ENCODE results near the gene MORN3. TPM values are rescaled to one million over a fixed set of nuclear protein-coding genes. Genes with fewer than 3 reads are reported as not detected.

Gene MORN3
- total RNA-seq, 3 donors from 2014 or later: 0.29 to 2.0 TPM; not detected in 1

DNA sequence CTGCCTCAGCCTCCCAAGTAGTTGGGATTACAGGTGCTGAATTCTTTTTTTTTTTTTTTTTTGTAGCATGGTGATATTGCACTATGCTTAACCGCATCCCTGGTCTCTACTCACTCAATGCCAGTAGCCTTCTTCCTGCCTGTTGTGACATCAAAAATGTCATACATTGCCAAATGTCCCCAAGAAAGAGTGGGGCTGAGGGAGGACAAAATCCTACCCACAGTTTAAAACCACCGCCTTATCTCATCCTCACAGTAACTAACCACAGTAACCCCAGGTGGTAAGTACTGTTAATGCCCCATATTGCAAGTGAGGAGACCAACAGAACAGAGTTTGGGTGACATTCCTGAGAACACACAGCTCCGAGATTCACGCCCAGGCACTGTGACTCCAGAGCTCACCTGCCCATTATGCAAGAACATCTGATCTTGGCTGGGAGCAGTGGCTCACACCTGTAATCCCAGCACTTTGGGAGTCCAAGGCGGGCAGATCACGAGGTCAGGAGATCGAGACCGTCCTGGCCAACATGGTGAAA lies 19.6 kb downstream of the MORN3 start:
- DNase-seq (ENCODE audit: low spot score in 2 of 2): no peak
- Histone ChIP-seq H3K4me3 (no peak overlapping the region), H3K9me3 (no peaks in the 10 kb centered on the region), H3K36me3 (no peaks in the 10 kb centered on the region), H3K27ac (no peak overlapping the region), H3K4me1 (no peaks in the 10 kb centered on the region), H3K27me3 (no peaks in the 10 kb centered on the region)
- TF ChIP-seq, protein P1, sequence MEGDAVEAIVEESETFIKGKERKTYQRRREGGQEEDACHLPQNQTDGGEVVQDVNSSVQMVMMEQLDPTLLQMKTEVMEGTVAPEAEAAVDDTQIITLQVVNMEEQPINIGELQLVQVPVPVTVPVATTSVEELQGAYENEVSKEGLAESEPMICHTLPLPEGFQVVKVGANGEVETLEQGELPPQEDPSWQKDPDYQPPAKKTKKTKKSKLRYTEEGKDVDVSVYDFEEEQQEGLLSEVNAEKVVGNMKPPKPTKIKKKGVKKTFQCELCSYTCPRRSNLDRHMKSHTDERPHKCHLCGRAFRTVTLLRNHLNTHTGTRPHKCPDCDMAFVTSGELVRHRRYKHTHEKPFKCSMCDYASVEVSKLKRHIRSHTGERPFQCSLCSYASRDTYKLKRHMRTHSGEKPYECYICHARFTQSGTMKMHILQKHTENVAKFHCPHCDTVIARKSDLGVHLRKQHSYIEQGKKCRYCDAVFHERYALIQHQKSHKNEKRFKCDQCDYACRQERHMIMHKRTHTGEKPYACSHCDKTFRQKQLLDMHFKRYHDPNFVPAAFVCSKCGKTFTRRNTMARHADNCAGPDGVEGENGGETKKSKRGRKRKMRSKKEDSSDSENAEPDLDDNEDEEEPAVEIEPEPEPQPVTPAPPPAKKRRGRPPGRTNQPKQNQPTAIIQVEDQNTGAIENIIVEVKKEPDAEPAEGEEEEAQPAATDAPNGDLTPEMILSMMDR (IDR thresholded peaks at IDR 0.05): no peak
- no peak for TF ChIP-seq POLR2A (IDR thresholded peaks at IDR 0.05)
- TF ChIP-seq POLR2AphosphoS5 (IDR thresholded peaks at IDR 0.05): no peak
- intact Hi-C loops (cut with DNase I; ENCODE audit: low total_unique reads): no loop called here

DNA sequence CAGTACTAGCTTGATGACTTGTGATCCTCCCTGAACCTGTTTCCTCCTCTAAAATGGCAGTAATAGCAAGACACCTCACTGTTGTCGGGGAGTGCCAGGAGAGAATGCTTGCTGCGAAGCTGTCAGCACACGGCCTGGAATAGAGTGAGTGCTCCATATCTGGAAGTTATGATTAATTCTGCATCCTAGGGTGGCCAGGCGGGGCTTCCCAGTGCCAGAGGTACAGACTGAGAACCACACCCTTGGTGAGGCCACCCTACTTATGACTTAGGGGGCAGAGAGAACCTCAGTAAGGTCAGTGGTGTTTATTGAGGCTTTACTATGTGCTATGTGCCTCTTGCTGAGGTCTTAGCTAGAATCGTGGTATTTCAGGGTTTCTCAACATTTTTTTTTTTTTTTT lies 20.1 kb downstream of the MORN3 start:
- no peaks in the 10 kb centered on the region for H3K36me3 ChIP-seq
- no peak for DNase-seq (ENCODE audit: low spot score in 2 of 2)
- no peaks in the 10 kb centered on the region for H3K9me3 ChIP-seq
- intact Hi-C loops (cut with DNase I; ENCODE audit: low total_unique reads): no loop called here
- H3K27ac ChIP-seq: no peak overlapping the region
- H3K27me3 ChIP-seq: no peaks in the 10 kb centered on the region
- H3K4me3 ChIP-seq: no peak overlapping the region
- TF ChIP-seq, protein P1 (IDR thresholded peaks at IDR 0.05): no peak
- no peak for TF ChIP-seq POLR2A (IDR thresholded peaks at IDR 0.05)
- no peak for TF ChIP-seq POLR2AphosphoS5 (IDR thresholded peaks at IDR 0.05)
- no peaks in the 10 kb centered on the region for H3K4me1 ChIP-seq

DNA sequence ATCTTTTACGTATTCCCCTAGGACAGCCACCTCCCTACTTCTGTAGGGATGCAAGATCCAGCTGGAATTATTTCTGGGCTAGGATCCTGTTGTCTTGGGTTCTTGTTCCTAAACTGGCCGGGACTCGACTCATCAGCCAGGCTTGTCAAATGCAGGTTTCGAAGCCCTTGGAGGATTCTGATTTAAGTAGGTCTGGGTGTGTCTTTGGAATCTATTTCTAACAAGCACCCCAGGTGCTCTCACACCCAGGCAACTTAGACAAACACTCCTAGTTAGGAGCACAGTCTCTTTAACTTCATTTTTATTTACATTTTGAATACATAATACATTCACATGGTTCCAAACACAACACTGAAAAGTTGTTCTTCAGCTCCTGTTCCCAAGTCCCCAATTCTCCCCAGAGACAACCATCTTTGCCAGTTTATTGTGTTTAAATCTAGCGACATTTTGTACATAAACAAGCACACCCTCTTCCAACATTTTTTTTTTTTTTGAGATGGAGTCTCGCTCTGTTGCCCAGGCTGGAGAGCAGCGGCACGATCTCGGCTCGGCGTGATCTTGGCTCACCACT lies 20.9 kb downstream of the MORN3 start:
- intact Hi-C loops (cut with DNase I; ENCODE audit: low total_unique reads): no loop called here
- no peak overlapping the region for H3K4me3 ChIP-seq
- H3K9me3 ChIP-seq: no peaks in the 10 kb centered on the region
- no peak for DNase-seq (ENCODE audit: low spot score in 2 of 2)
- no peaks in the 10 kb centered on the region for H3K27me3 ChIP-seq
- TF ChIP-seq POLR2A (IDR thresholded peaks at IDR 0.05) (no peak), POLR2AphosphoS5 (IDR thresholded peaks at IDR 0.05) (no peak)
- TF ChIP-seq, protein P1 (IDR thresholded peaks at IDR 0.05): no peak
- H3K27ac ChIP-seq: no peak overlapping the region
- H3K36me3 ChIP-seq: no peaks in the 10 kb centered on the region
- H3K4me1 ChIP-seq: no peaks in the 10 kb centered on the region

DNA sequence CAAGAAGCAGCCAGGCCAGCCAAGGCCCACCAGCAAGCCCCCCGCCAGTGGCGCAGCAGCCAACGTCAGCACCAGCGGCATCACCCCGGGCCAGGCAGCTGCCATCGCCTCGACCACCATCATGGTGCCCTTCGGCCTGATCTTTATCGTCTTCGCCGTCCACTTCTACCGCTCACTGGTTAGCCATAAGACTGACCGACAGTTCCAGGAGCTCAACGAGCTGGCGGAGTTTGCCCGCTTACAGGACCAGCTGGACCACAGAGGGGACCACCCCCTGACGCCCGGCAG lies 28.2 kb downstream of the MORN3 start:
- H3K9me3 ChIP-seq: no peaks in the 10 kb centered on the region
- H3K27me3 ChIP-seq: no peaks in the 10 kb centered on the region

More for the DNA sequence above, 28.2 kb downstream of the MORN3 start:
- H3K4me1 ChIP-seq: no peaks in the 10 kb centered on the region
- intact Hi-C loops (cut with DNase I; ENCODE audit: low total_unique reads): no loop called here
- no peak for DNase-seq (ENCODE audit: low spot score in 2 of 2)
- H3K36me3 ChIP-seq: no peaks in the 10 kb centered on the region
- H3K4me3 ChIP-seq: no peak overlapping the region
- no peak overlapping the region for H3K27ac ChIP-seq
- no peak for TF ChIP-seq POLR2A (IDR thresholded peaks at IDR 0.05)
- TF ChIP-seq, protein P1 (IDR thresholded peaks at IDR 0.05): no peak
- no peak for TF ChIP-seq POLR2AphosphoS5 (IDR thresholded peaks at IDR 0.05)
